ENCODE data around the gene ZBTB39.

Gene ZBTB39

DNA sequence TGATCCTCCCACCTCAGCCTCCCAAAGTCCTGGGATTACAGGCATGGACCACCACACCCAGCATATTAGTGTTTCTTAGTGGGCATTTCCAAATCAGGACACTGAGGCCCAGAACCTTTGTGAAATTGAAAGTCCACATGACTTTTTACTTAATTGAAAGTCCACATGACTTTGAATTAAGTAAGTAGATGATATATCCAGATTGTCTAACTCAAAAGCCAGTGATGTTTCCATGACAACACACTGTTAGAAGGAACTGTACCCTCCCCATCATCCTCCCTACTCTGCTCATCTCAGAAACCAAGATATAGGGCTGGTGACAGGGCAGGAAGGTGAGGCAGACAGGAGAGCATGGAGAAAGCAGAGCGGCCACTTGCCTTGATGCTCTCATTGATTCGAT, 36.3 kb upstream of the ZBTB39 start:
- in situ Hi-C loops (cut with HindIII; ENCODE audit: low sequenced_read_pairs), result no loop called here
- TF ChIP-seq, protein P1, sequence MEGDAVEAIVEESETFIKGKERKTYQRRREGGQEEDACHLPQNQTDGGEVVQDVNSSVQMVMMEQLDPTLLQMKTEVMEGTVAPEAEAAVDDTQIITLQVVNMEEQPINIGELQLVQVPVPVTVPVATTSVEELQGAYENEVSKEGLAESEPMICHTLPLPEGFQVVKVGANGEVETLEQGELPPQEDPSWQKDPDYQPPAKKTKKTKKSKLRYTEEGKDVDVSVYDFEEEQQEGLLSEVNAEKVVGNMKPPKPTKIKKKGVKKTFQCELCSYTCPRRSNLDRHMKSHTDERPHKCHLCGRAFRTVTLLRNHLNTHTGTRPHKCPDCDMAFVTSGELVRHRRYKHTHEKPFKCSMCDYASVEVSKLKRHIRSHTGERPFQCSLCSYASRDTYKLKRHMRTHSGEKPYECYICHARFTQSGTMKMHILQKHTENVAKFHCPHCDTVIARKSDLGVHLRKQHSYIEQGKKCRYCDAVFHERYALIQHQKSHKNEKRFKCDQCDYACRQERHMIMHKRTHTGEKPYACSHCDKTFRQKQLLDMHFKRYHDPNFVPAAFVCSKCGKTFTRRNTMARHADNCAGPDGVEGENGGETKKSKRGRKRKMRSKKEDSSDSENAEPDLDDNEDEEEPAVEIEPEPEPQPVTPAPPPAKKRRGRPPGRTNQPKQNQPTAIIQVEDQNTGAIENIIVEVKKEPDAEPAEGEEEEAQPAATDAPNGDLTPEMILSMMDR (IDR thresholded peaks at IDR 0.05; ENCODE audit: low read depth, low read length, missing control alignments), result no peak
- DNase-seq (ENCODE audit: low read depth), result no peak
- H3K4me3 ChIP-seq (ENCODE audit: low read depth, low read length), result no peak overlapping the region

DNA sequence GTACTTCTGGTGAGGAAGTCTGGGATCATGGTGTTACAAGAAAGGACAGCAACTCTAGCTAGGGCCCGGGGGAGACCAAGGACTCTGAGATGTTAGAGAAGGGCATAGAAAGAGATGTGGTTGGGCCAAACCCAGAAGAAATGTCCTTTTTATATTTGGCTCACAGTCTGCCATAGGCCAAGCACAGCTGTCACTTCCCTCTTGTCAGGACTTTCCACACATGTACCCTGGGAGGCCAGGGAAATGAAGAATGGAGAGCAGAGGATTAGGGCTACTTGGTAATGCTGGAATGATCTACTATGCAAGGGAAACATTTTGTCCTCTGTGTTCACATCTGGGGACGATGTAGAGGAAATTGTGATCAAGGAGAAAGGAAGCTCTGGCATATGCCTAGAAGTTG, 34.4 kb upstream of the ZBTB39 start:
- TF ChIP-seq, protein P1 (IDR thresholded peaks at IDR 0.05; ENCODE audit: low read depth, low read length, missing control alignments), result no peak
- in situ Hi-C loops (cut with HindIII; ENCODE audit: low sequenced_read_pairs), result no loop called here
- no peak overlapping the region for H3K4me3 ChIP-seq (ENCODE audit: low read depth, low read length)
- no peak for DNase-seq (ENCODE audit: low read depth)

DNA sequence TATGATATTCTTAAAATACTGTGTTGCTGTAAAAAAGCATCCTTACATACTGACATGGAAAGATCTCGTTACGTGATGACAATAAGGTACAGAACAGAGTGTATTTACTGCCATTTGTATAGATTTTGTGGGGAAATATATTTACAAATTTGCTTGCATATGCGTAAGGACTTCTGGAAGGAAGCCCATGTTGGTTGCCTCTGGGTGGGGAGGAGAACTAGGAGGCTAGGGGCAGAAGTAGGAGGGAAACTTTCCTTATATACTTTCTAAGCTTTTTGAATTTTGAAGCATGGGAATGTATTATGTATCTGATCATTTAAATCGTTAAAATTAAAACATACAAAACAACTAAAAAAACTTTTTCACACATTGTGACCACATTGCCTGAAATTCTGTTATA, 33.9 kb upstream of the ZBTB39 start:
- TF ChIP-seq, protein P1 (IDR thresholded peaks at IDR 0.05; ENCODE audit: low read depth, low read length, missing control alignments), result no peak
- no peak for DNase-seq (ENCODE audit: low read depth)
- in situ Hi-C loops (cut with HindIII; ENCODE audit: low sequenced_read_pairs), result no loop called here
- no peak overlapping the region for H3K4me3 ChIP-seq (ENCODE audit: low read depth, low read length)

DNA sequence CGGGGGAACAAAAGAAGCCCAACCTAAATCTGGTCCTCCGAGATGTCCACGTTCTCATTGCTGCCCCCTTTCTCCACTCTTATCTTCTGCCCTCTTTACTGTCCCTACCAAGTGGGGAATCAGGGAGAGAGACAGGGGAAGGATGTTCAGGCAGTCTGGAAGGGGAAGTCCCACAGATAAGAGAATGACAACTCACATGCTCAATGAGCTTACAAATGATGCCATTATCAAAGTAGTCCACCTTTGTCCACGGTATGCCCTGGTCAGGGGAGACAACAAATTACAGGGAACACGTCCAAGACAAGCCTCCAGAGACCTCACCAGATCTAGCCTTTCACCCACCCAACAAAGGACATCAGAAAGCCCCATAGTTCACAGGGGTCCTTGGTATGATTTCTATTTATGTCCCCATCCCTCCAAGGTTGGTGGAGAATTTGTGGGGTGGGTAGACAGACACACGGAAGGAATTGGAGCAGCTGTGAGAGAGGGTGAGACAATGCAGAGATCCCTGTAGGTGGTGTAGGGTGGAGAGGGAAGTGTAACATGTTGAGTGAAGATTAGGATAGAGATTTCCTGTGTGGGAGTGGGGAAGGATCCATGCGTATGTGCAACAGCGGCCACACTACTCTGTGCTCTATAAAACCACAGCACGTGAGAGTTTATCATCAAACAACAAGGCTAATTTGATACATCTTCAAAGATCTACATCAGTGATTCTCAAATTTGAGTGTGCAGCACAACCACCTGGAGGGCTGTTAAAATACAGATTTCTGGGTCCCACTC, 32.9 kb upstream of the ZBTB39 start:
- no peak for DNase-seq (ENCODE audit: low read depth)
- TF ChIP-seq, protein P1 (IDR thresholded peaks at IDR 0.05; ENCODE audit: low read depth, low read length, missing control alignments), result no peak
- H3K4me3 ChIP-seq (ENCODE audit: low read depth, low read length), result no peak overlapping the region
- in situ Hi-C loops (cut with HindIII; ENCODE audit: low sequenced_read_pairs), result no loop called here

DNA sequence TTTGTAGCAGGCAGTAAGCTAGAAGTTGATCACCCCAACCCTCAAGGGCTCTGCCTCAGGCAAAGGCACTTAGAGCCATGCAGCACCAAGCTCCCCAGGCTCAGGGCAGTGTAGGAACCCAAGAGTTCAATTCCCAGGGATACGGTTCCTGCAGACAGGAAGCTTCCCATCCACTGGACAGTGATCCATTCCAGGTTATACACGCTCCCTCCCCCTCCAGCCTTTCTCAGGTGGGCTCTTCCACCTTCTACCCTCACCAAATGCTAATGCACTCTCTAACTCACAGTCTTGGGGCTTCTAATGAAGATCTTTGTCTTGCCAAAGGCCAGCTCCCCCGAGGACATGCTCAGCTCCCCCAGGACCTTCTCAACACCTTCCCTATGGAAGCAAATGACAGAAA, 30.9 kb upstream of the ZBTB39 start:
- in situ Hi-C loops (cut with HindIII; ENCODE audit: low sequenced_read_pairs), result no loop called here
- H3K4me3 ChIP-seq (ENCODE audit: low read depth, low read length), result no peak overlapping the region
- TF ChIP-seq, protein P1 (IDR thresholded peaks at IDR 0.05; ENCODE audit: low read depth, low read length, missing control alignments), result no peak
- no peak for DNase-seq (ENCODE audit: low read depth)

DNA sequence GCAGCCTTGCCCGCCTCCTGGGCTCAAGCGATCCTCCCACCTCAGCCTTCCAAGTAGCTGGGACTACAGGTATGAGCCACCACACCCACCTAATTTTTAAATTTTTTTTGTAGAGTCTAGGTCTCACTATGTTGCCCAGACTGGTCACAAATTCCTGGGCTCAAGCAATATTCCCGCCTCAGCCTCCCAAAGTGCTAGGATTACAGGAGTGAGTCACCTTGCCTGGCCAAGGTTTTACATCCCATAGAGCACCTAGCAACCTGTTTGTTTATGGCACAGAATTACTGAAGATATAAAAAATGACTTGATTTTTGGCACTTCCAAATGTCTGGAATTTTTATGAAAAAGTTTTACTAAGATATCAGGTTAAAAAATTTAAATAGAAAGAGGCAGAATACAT, 27.1 kb upstream of the ZBTB39 start:
- H3K4me3 ChIP-seq (ENCODE audit: low read depth, low read length), result no peak overlapping the region
- TF ChIP-seq, protein P1 (IDR thresholded peaks at IDR 0.05; ENCODE audit: low read depth, low read length, missing control alignments), result no peak
- no peak for DNase-seq (ENCODE audit: low read depth)
- in situ Hi-C loops (cut with HindIII; ENCODE audit: low sequenced_read_pairs), result no loop called here
